Chondrocyte (in vitro differentiated cells): Measurements from ENCODE around the gene RAI2. TPM values are rescaled to one million over a fixed set of nuclear protein-coding genes. Genes with fewer than 3 reads are reported as not detected.

ENCODE experiments used
- DNase-seq: peaks from one replicate; pipeline ENCODE4 v3.0.0; 2021; ENCODE audit warnings: mixed read lengths, low spot score
- H3K27ac Mint-ChIP-seq: one replicate; pipeline ENCODE4 v1.8.0; 2021; ENCODE audit warnings: mild to moderate bottlenecking, moderate library complexity, mixed read lengths; ENCODE audit not compliant: unreplicated experiment
- H3K27me3 Mint-ChIP-seq: 2 replicates; pipeline ENCODE4 v1.8.0; 2021; ENCODE audit warnings: low read depth, mixed read lengths
- H3K36me3 Mint-ChIP-seq: 2 replicates; pipeline ENCODE4 v1.8.0; 2021; ENCODE audit warnings: low read depth, mixed read lengths
- H3K4me1 Mint-ChIP-seq: 2 replicates; pipeline ENCODE4 v1.8.0; 2021; ENCODE audit warnings: low read depth, mild to moderate bottlenecking, mixed read lengths
- H3K4me3 Mint-ChIP-seq: one replicate; pipeline ENCODE4 v1.8.0; 2021; ENCODE audit warnings: mild to moderate bottlenecking, moderate library complexity, mixed read lengths; ENCODE audit not compliant: unreplicated experiment
- H3K9me3 Mint-ChIP-seq: 2 replicates; pipeline ENCODE4 v1.8.0; 2021; ENCODE audit warnings: low read depth, mixed read lengths
- total RNA-seq: library from RNA; stranded (reverse); gene quantifications from 3 replicates; pipeline ENCODE4 v1.2.1, GENCODE V29; 2021
- TF ChIP-seq, protein P1 (sequence below): fragments of 200-600 bp; sonication (generic); IDR thresholded peaks from 2 replicates; pipeline ENCODE4 v1.5.0; 2021; ENCODE audit warnings: antibody characterized with exemption, mild to moderate bottlenecking, moderate library complexity

The RAI2 gene
- total RNA-seq, 1 donor from 2014 or later = 0.97 TPM

DNA sequence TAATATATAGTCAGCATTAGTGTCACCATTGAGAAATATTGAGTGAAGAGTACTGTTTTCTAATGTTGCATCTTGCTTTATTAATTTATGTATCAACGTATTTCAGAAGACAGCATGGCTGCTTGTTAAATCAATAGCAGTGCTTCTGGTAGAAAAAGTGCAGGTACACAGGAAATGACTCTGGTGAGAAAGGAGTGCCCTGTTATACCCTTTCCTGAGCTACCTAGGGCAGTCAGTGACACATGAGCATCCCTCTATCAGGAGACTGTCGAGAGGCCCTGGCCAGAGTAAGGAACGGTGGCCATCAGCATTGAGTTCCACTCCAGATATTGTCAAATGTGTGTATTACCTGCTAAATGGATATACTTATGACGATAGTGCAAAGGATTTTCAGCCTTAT lies 81.7 kb downstream of the RAI2 start:
- no peak for DNase-seq
- no peak overlapping the region for H3K27ac Mint-ChIP-seq
- H3K27me3 Mint-ChIP-seq = peaks cover 12% of the 10 kb centered on the region
- TF ChIP-seq, protein P1, sequence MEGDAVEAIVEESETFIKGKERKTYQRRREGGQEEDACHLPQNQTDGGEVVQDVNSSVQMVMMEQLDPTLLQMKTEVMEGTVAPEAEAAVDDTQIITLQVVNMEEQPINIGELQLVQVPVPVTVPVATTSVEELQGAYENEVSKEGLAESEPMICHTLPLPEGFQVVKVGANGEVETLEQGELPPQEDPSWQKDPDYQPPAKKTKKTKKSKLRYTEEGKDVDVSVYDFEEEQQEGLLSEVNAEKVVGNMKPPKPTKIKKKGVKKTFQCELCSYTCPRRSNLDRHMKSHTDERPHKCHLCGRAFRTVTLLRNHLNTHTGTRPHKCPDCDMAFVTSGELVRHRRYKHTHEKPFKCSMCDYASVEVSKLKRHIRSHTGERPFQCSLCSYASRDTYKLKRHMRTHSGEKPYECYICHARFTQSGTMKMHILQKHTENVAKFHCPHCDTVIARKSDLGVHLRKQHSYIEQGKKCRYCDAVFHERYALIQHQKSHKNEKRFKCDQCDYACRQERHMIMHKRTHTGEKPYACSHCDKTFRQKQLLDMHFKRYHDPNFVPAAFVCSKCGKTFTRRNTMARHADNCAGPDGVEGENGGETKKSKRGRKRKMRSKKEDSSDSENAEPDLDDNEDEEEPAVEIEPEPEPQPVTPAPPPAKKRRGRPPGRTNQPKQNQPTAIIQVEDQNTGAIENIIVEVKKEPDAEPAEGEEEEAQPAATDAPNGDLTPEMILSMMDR = no peak
- peaks cover 4% of the 10 kb centered on the region for H3K9me3 Mint-ChIP-seq
- no peaks in the 10 kb centered on the region for H3K36me3 Mint-ChIP-seq
- H3K4me3 Mint-ChIP-seq = no peak overlapping the region
- H3K4me1 Mint-ChIP-seq = no peaks in the 10 kb centered on the region

DNA sequence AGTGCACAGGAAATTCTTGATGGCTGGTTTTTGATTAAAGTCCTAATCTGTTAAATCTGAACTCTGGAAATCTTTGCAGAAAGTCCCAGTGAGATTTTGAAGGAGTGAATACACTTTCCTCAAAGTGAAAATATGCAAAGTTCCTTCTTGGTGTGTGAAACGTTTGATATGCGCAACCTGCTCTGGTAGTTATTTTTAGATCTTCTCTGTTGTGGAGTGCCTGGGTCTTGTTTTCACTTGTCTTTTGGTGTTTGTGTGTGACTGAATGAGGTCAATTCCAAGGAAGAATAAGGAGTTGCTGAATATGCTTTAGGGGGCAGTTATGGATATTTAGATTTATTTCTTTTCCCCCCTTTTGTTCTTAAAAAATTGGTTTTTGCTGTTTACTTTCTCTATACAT lies 82.1 kb downstream of the RAI2 start:
- Mint-ChIP-seq H3K27ac (no peak overlapping the region), H3K4me1 (no peaks in the 10 kb centered on the region), H3K9me3 (peaks cover 4% of the 10 kb centered on the region), H3K4me3 (no peak overlapping the region), H3K36me3 (no peaks in the 10 kb centered on the region), H3K27me3 (peaks cover 12% of the 10 kb centered on the region)
- TF ChIP-seq, protein P1 = no peak
- DNase-seq = no peak

DNA sequence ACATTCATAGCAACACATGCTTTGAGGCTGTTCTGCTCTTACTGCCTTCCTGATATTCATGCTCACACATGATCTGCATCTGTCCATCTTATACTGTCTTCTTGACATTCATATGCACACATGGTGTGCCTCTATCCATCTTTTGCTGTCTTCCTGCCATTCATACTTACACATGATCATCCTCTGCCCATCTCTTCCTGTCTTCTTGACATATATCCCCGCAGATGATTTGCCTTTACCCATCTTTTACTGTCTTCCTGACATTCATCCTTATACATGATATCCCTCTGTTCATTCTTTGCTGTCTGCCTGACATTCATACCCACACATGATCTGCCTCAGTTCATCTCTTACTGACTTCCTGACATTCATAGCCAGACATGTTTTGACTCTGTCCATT lies 87.0 kb downstream of the RAI2 start:
- no peaks in the 10 kb centered on the region for H3K36me3 Mint-ChIP-seq
- H3K4me1 Mint-ChIP-seq = no peaks in the 10 kb centered on the region
- H3K9me3 Mint-ChIP-seq = no peaks in the 10 kb centered on the region
- H3K27me3 Mint-ChIP-seq = peaks cover 7% of the 10 kb centered on the region
- no peak overlapping the region for H3K4me3 Mint-ChIP-seq
- no peak overlapping the region for H3K27ac Mint-ChIP-seq
- DNase-seq = no peak
- TF ChIP-seq, protein P1 = no peak

DNA sequence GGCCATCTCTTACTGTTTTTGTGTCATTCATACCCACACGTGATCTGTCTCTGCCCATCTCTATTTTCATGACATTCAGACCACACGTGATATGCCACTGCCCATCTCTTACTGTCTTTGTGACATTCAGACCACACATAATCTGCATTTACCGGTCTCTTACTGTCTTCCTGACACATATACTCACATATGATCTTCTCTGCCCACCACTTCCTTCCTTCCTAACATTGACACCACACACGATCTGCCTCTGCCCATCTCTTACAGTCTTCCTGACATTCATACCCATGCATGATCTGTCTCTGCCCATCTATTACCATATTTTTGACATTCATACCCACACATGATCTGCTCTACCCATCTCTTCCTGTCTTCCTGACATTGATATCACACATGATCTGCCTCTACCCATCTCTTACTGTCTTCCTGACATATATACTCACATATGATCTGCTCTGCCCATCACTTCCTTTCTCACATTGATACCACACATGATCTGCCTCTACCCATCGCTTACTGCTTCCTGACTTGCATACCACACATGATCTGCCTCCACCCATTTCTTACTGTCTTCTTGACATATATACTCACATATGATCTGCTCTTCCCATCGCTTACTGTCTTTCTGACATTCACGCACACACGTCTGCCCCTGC lies 87.7 kb downstream of the RAI2 start:
- Mint-ChIP-seq H3K27ac (no peak overlapping the region), H3K9me3 (no peaks in the 10 kb centered on the region), H3K27me3 (peaks cover 7% of the 10 kb centered on the region), H3K4me3 (no peak overlapping the region), H3K36me3 (no peaks in the 10 kb centered on the region), H3K4me1 (no peaks in the 10 kb centered on the region)
- DNase-seq = no peak
- TF ChIP-seq, protein P1 = no peak

DNA sequence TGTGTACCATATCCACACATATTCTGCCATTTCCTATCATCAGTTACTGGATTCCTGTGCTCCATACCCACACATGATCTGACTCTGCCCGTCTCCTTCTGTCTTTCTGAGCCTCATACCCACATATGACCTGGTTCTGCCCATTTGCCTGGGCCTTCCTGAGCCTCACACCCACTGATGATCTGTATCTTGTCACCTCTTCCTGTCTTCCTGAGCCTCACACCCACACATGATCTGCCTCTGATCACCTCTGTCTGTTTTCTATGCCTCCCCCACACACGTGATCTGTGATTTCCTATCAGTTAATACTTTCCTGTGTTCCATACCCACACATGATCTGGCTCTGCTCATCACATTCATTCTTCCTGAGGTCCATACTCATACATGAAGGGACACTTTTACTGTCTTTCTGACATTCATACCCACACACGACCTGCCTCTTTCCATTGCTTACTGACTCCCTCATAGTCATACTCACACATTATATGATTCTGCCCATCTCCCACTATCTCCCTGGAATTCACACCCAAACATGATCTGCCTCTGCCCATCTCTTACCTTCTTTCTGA lies 91.3 kb downstream of the RAI2 start:
- TF ChIP-seq, protein P1 = no peak
- Mint-ChIP-seq H3K36me3 (no peaks in the 10 kb centered on the region), H3K27ac (no peak overlapping the region), H3K27me3 (no peaks in the 10 kb centered on the region), H3K4me3 (no peak overlapping the region), H3K4me1 (no peaks in the 10 kb centered on the region), H3K9me3 (no peaks in the 10 kb centered on the region)
- DNase-seq = no peak
